KOPT-K1 (cell line): ENCODE measurements around the gene RRBP1.

Experiments used
- H3K27ac ChIP-seq: fragments of 200-600 bp; sonication (generic); 2 replicates; pipeline ENCODE4 v1.5.1; 2016; ENCODE audit warnings: antibody characterized with exemption, mild to moderate bottlenecking, low read depth, low read length; ENCODE audit not compliant: poor library complexity, severe bottlenecking
- H3K36me3 ChIP-seq: fragments of 200-600 bp; sonication (generic); 2 replicates; pipeline ENCODE4 v1.5.1; 2017; ENCODE audit warnings: antibody characterized with exemption, mild to moderate bottlenecking, low read length, moderate library complexity; ENCODE audit not compliant: insufficient read depth
- H3K9me3 ChIP-seq: fragments of 200-600 bp; sonication (generic); 2 replicates; pipeline ENCODE4 v1.5.1; 2017; ENCODE audit warnings: antibody characterized with exemption, low read length, mild to moderate bottlenecking; ENCODE audit not compliant: insufficient read depth, poor library complexity, severe bottlenecking

The RRBP1 gene, protein sequence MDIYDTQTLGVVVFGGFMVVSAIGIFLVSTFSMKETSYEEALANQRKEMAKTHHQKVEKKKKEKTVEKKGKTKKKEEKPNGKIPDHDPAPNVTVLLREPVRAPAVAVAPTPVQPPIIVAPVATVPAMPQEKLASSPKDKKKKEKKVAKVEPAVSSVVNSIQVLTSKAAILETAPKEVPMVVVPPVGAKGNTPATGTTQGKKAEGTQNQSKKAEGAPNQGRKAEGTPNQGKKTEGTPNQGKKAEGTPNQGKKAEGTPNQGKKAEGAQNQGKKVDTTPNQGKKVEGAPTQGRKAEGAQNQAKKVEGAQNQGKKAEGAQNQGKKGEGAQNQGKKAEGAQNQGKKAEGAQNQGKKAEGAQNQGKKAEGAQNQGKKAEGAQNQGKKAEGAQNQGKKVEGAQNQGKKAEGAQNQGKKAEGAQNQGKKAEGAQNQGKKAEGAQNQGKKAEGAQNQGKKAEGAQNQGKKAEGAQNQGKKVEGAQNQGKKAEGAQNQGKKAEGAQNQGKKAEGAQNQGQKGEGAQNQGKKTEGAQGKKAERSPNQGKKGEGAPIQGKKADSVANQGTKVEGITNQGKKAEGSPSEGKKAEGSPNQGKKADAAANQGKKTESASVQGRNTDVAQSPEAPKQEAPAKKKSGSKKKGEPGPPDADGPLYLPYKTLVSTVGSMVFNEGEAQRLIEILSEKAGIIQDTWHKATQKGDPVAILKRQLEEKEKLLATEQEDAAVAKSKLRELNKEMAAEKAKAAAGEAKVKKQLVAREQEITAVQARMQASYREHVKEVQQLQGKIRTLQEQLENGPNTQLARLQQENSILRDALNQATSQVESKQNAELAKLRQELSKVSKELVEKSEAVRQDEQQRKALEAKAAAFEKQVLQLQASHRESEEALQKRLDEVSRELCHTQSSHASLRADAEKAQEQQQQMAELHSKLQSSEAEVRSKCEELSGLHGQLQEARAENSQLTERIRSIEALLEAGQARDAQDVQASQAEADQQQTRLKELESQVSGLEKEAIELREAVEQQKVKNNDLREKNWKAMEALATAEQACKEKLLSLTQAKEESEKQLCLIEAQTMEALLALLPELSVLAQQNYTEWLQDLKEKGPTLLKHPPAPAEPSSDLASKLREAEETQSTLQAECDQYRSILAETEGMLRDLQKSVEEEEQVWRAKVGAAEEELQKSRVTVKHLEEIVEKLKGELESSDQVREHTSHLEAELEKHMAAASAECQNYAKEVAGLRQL (N-terminal part only)

DNA sequence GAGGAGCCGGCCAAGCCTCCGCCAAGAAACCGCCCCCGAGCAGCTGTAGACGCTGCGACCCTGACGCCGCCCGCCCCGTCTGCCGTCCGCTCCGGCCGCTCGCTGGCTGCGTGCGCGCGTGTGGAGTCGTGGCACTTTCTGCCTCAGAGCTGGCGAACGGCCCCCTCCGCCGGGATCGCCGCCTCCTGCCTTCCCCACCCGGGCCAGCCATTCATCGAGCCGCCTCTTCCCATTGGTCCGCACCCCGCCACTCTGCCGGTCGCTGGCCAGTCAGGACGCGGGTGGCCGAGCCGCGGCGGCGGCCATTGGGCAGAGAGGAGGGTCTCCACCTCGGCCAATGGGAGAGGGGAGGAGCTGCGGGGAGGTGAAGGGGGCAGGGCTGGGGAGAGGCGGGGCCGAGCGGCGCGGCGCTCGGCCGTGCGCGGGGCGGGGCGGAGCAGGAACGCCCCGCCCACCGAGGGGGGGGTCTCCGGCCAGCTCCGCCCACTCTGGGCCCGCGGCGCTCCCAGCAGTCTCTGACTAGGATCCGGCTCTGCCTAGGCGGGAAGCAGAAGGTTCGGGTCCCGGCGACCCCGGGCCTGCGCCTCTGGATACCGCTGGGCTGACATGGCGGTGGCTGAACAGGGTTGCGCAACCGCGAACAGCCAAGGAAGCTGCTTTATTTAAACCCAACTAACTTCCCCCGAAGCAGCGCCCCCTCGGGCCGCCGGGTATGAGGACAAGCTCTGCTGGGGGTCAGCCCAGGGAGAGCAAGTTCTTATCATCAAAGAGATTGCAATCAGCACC is at the start of gene RRBP1:
Gene RRBP1 (minus strand): TSS at position 140 of the 786 bp plus-strand sequence. CDS start 21,735 bp downstream, outside the sequence.
- peak within 1 kb of the TSS; percentile 52 for H3K27ac ChIP-seq

DNA sequence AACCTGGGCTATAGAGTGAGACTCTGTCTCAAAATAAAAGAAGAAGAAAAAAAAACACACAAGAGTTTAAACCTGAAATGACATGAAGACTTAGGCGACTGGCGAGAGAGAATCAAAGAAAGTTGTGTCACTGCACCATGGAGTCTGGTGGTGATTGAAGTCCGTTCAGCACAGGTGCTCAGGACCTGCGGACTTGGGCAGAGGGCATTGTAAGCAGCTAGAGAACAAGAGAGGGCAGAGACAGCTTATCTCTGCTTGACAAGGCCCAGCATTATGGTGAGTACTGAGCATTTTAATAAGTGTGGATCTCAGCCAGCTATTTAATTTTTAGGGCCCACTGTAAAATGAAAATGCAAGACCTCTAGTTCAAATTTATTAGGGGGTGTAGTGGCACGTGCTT is 49.2 kb upstream of the RRBP1 start:
- Histone ChIP-seq H3K9me3 (peaks cover 3% of the 10 kb centered on the region), H3K36me3 (no peaks in the 10 kb centered on the region), H3K27ac (no peak overlapping the region)

More for the DNA sequence above, at the start of gene RRBP1:
- Histone ChIP-seq H3K9me3 (peaks cover 7% of the 10 kb centered on the region), H3K36me3 (no peaks in the 10 kb centered on the region)

DNA sequence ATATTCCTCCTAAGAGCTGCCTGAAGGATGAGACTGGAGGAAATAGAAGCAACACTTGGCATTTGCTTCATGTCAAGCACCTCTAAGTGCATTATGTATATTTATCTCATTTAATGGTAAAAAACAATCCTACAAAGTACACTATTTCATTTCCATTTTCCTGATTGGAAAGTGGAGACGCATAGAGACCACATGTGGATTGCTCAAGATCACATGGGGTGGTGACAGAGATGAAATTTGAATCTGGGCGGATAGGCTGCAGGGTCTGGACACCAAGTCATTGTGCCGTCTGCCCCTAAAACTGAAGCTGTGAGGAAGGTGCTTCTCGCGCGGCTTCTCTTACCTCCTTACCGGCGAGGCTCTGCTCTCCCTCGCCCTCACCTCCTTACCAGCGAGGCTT is 48.0 kb upstream of the RRBP1 start:
- H3K36me3 ChIP-seq = no peaks in the 10 kb centered on the region
- no peaks in the 10 kb centered on the region for H3K9me3 ChIP-seq
- no peak overlapping the region for H3K27ac ChIP-seq

DNA sequence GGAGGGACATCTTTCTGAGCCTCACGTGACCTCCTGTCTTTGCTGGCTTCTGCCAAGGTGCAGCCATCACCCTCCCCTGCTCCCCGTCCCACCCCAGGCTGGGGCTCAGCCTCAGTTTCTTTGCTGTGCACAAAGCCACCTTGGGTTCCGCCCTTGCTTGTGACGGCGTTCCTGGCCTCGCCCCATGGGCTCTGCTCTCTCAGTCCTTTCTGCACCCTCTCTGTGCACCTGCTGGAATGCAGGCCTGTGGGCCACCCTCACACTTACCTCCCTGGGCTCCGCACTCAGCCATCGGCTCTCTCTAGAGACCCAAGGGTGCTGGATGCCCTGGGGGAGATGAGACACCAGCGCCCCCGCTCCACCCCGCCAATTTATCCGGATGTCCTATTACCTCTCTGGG is 46.0 kb upstream of the RRBP1 start:
- H3K9me3 ChIP-seq = no peaks in the 10 kb centered on the region
- no peak overlapping the region for H3K27ac ChIP-seq
- no peaks in the 10 kb centered on the region for H3K36me3 ChIP-seq

DNA sequence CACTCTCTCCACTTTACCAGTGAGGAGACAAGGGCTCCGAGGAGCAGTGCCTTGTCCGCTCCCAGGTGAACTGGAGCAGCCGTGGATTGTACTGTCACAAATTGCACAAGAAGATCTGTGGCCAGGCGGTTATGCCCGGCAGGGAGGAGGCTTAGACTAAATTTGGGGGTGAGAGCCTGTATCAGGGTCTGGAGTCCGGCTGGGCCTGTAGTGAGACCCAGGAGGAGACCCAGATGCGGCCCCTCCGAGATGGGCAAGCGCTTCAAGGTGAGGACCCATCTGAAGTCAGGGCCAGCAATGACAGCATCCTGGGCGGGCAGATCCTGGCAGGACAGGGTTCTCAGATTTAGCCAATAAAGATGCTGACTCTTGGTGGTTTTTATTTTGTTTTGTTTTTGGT is 45.3 kb upstream of the RRBP1 start:
- H3K27ac ChIP-seq = no peak overlapping the region
- no peaks in the 10 kb centered on the region for H3K9me3 ChIP-seq
- H3K36me3 ChIP-seq = no peaks in the 10 kb centered on the region

DNA sequence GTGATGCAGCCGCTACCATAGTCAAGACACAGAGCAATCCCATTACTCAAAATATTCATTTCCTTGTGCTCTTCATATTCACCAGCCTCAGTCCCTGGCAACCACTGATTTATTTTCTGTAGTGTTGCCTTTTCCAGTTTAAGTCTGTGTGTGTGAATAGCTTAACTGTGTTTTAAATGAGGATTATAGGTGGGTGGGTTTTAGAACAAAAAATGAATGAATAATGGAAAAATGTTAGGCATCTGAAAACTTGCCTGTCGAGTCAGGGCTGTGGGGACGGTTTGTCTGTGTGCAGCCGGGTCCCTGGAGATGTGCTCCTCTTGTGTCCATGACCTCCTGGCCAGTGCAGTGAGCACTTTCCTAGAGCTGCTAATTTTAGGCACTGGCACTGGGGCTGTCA is 44.9 kb upstream of the RRBP1 start:
- Histone ChIP-seq H3K9me3 (no peaks in the 10 kb centered on the region), H3K36me3 (no peaks in the 10 kb centered on the region), H3K27ac (no peak overlapping the region)

DNA sequence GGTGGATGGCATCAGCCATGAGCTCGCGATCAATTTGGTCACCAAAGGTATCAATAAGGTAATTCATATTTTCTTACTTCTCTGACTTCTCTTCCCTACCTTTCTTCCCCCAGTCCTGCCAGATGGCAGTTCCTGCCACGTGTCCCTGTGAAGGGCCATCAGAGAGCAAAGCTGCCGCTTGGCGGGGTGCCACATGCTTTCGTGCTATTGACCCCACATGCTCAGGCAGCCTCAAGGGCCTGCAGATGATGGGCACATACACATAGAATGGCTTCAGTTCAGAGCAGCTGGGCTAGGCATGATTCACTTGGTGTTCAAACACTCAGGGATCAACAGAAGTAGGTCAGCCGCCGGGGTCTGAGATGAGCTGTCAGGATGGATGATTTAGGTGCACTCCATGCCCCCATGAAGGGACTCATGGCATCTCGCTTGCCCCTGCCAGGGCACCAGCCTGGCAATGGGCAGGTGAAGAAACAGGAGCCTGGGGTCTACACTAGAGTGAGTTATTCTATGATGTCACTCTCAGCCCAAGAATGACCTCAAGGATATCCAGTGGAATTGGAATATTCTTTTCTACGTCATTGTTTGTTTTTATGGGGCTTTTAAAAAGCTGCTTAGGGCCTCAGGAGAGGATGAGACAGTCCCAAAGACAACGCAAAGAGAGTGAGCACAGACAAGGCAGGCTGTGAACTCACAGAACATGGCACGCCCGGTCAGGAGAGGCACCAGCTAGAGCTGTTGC is 43.2 kb upstream of the RRBP1 start:
- no peaks in the 10 kb centered on the region for H3K9me3 ChIP-seq
- H3K27ac ChIP-seq = no peak overlapping the region
- no peaks in the 10 kb centered on the region for H3K36me3 ChIP-seq

DNA sequence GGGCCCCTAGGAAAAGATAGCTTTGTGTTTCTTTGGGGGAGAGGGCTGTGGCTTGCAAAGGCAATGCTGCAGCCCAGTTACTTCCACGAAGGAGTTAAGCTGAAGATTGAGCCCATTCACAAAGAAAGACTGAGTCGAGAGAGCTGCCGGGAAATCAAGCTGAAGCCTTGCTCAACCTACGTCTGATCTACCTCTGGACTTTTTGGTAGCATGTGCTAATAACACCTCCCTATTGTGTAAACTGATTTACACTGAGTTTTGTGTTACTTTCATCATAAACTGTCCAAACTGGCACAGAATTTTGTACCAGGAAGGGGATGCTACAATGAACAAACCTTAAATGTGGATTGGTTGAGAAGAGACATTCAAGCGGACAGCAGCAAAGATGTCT is 41.3 kb upstream of the RRBP1 start:
- Histone ChIP-seq H3K27ac (no peak overlapping the region), H3K36me3 (no peaks in the 10 kb centered on the region), H3K9me3 (no peaks in the 10 kb centered on the region)

DNA sequence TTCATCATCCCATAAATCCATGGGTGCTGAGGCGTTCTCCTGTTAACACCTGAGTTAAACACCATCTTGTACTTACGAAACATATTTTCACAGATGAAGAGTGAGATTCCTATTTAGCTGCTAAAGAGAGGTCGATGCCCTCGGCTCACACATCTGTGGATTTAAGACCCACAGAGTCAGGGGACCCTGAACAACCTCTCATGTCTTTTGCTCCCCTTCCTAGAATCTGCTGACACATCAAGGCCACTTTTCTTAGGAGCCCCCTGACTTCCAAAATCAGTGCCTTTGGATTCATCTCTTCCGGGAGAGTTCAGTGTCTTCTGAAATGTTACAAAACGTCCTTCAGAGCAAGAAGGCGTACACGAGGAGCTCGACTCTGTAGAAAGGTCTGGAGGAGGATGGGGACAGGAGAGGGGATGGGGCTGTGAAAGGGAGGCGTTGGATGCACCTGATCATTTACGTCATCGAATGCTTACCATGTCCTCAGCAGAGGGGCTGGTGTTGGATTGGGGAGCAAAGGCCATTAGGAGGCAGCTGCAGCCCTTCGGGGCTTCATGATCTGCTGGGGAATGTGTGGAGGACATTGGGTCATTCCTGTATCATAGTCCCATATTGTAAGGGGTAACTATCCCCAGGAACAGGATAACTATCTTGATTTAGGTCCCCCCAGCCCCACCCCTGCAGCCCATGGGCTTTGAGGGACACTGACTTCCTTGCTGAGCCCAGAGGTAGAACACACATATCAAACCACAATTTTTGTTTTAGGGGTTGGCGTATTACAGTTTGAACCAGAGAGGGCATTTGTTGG is 40.7 kb upstream of the RRBP1 start:
- Histone ChIP-seq H3K36me3 (no peaks in the 10 kb centered on the region), H3K9me3 (no peaks in the 10 kb centered on the region), H3K27ac (no peak overlapping the region)

DNA sequence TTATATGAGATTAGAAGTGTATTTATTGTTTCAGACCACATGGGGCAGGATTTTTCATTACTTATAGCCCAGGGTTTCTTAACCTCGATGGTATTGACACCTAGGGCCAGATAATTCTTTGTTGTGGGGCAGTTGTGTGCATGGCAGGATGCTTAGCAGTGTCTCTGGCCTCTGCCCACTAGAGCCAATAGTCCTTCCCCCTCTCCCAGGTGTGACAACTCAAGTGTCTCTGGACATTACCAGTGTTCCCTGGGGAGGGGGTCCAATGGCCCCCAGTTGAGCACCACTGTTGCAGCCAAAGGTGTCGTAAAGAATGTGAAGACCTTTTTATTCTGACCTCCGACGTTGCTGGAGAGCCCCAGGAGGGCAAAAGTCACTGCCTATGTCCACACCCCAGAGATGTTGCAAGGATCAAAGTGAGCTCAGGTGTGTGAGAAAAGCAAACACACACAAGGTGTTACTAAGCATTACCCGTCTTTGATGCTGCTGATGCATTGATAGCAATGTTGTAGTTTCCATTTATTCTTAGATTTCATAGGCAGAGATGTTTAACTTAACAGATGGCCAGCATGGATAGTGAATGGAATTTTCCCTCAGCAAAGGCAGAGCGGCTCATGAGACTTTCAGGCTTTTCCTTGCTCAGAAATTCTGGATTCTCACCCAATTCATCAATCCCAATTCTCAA is 39.9 kb upstream of the RRBP1 start:
- Histone ChIP-seq H3K36me3 (no peaks in the 10 kb centered on the region), H3K9me3 (no peaks in the 10 kb centered on the region), H3K27ac (no peak overlapping the region)

DNA sequence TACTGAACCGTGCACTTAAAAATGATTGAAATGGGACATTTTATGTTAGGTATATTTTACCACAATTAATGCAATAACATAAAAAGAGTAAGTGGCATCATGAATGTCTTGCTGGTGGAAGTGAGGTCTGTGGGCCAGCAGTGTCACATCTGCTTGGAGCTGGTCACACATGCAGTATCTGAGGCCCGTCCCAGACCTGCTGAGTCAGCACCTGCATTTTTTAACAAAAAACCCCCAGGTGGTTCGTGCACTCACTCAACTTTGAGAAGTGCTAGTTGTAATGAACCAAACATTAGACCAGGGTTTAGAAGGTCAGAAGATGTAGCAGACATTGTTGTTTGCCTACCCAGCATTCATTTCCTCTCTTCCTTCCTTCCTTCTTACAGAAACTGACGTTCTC is 38.7 kb upstream of the RRBP1 start:
- H3K36me3 ChIP-seq = no peaks in the 10 kb centered on the region
- no peaks in the 10 kb centered on the region for H3K9me3 ChIP-seq
- no peak overlapping the region for H3K27ac ChIP-seq

DNA sequence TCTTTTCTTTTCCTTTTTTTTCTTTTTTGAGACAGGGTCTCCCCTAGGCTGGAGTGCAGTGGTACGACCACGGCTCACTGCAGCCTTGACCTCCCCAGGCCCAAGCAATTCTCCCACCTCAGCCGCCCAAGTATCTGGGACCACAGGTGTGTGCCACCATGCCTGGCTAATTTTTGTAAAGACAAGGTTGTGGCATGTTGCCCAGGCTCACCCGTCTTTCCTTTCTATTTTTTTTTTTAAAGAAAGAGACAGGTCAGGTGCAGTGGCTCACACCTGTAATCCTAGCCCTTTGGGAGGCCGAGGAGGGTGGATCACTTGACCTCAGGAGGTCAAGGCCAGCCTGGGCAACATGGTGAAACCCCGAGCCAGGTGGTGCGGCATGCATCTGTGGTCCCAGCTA is 34.3 kb upstream of the RRBP1 start:
- Histone ChIP-seq H3K36me3 (no peaks in the 10 kb centered on the region), H3K27ac (no peak overlapping the region), H3K9me3 (no peaks in the 10 kb centered on the region)

DNA sequence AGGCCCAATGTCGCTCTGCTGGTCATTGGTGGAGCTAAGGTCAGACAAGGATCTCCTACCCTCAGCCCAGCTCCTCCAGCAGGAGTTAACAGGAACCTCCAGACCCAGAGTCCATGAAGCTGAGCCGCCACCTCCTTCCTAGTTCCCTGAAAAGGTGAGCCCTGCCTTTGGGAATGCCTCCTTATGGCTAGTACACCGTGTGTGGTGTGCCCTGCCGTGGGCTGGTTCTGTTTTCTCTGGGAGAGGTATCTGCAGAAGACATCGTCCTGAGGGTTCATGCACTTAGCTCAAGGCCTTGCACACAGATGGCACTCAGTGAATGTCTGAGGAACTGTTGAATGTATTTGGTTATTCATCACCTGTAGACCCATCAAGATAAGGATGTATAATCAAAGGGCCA is 33.0 kb upstream of the RRBP1 start:
- Histone ChIP-seq H3K27ac (no peak overlapping the region), H3K9me3 (no peaks in the 10 kb centered on the region), H3K36me3 (no peaks in the 10 kb centered on the region)
